HepG2 (cell line): ENCODE data around the gene CCDC157. TPM values are rescaled to one million over a fixed set of nuclear protein-coding genes. Genes with fewer than 3 reads are reported as not detected.

Experiments used
- ETV6 ChIP-seq: sonication (generic); formaldehyde crosslinking; conservative IDR thresholded peaks from 2 replicates; pipeline ENCODE4 v1.4.0; 2020; ENCODE audit warnings: missing genetic modification reagents
- HCFC1 ChIP-seq: fragments of 150-350 bp; IDR thresholded peaks from 2 replicates; pipeline ENCODE4 v1.6.1; 2014; ENCODE audit warnings: low read depth, low read length
- PATZ1 ChIP-seq: sonication (generic); formaldehyde crosslinking; IDR thresholded peaks from 2 replicates; pipeline ENCODE4 v1.4.0; 2020; ENCODE audit warnings: missing genetic modification reagents
- RARA ChIP-seq: IDR thresholded peaks from 2 replicates; pipeline ENCODE4 v1.6.1; 2016; ENCODE audit warnings: missing genetic modification reagents, missing compliant biosample characterization
- RFX1 ChIP-seq: fragments of 450-650 bp; IDR thresholded peaks from 2 replicates; pipeline ENCODE4 v1.6.1; 2017
- TAF15 ChIP-seq: fragments of 200-400 bp; formaldehyde crosslinking; IDR thresholded peaks from one replicate; pipeline ENCODE4 v1.6.1; 2018; ENCODE audit warnings: mild to moderate bottlenecking, low read depth, low read length; ENCODE audit not compliant: poor library complexity, severe bottlenecking
- TEAD3 ChIP-seq: optimal IDR thresholded peaks from 2 replicates; pipeline ENCODE3; 2016; ENCODE audit warnings: borderline replicate concordance
- TGIF2 ChIP-seq: IDR thresholded peaks from 2 replicates; pipeline ENCODE4 v1.6.1; 2016; ENCODE audit warnings: control low read depth, missing compliant biosample characterization
- WIZ ChIP-seq: sonication (generic); formaldehyde crosslinking; IDR thresholded peaks from 2 replicates; pipeline ENCODE4 v1.5.1; 2020; ENCODE audit warnings: mild to moderate bottlenecking, missing genetic modification reagents
- ZBTB1 ChIP-seq: sonication (generic); formaldehyde crosslinking; IDR thresholded peaks from 2 replicates; pipeline ENCODE4 v1.4.0; 2020; ENCODE audit warnings: missing genetic modification reagents, borderline replicate concordance
- ZBTB40 ChIP-seq, 2 experiments: fragments of 450-650 bp in 1 of 2; sonication (generic) in 1 of 2; formaldehyde crosslinking in 1 of 2; IDR thresholded peaks; 2 replicates each; pipeline versions ENCODE4 v1.6.1 to v1.8.0; 2016 to 2022; ENCODE audit warnings: antibody characterized with exemption in 1 of 2, mild to moderate bottlenecking in 1 of 2, missing genetic modification reagents in 1 of 2
- ZNF557 ChIP-seq: sonication (generic); formaldehyde crosslinking; IDR thresholded peaks from 2 replicates; pipeline ENCODE4 v1.4.0; 2020; ENCODE audit warnings: missing genetic modification reagents
- ZNF614 ChIP-seq: IDR thresholded peaks from 2 replicates; pipeline ENCODE4 v1.6.1; 2018; ENCODE audit warnings: missing biosample characterization, missing genetic modification reagents, inconsistent platforms, borderline replicate concordance
- polyA plus RNA-seq, 8 experiments: library from polyadenylated mRNA; depleted of rRNA in 3 of 8; stranded (reverse) in 7 of 8; unstranded in 1 of 8; fragments of >200 nt; fragmentation: Illumina TruSeq in 4 of 8; extraction: Trizol in 4 of 8; gene quantifications; 2 replicates each; pipeline versions ENCODE4 v1.2.1 to v1.2.3, GENCODE V29; 2011 to 2016; ENCODE audit warnings: low read depth in 4 of 8, missing spikeins in 1 of 8, mixed read lengths in 1 of 8; ENCODE audit not compliant: insufficient read depth in 1 of 8
- total RNA-seq, 5 experiments: library from RNA; depleted of rRNA; stranded (reverse); fragments of >200 nt; fragmentation: Illumina TruSeq; extraction: Trizol; gene quantifications; 2 replicates each; pipeline ENCODE4 v1.2.3, GENCODE V29; 2016; ENCODE audit warnings: low read depth in 1 of 5
- TF ChIP-seq, protein P1 (sequence below): IDR thresholded peaks from 2 replicates; pipeline ENCODE4 v1.6.1; 2016; ENCODE audit warnings: low read depth, control low read depth
- TF ChIP-seq, protein P2 (sequence below): sonication (generic); formaldehyde crosslinking; IDR thresholded peaks from 2 replicates; pipeline ENCODE4 v1.8.0; 2022; ENCODE audit warnings: missing genetic modification reagents, mild to moderate bottlenecking, borderline replicate concordance

Gene CCDC157
- total and polyA plus RNA-seq, 2 of the 13 experiments (the other 11 are each of a cell fraction or from before 2014, with no cell fraction given), result 1.4 to 1.6 TPM

- TF ChIP-seq ZBTB40 (IDR thresholded peaks at IDR 0.05) (no peak; the same call in 1 of the 2 replicates), ZBTB40 (CRISPR knock-in tag; IDR thresholded peaks at IDR 0.05) (peak; percentile 85), RARA (0 out of 2 replicates have a peak, but pooled peaks have one; percentile 21), WIZ (CRISPR knock-in tag) (no peak), HCFC1 (peak; percentile 51), ZBTB1 (no peak), PATZ1 (no peak), TEAD3 (CRISPR knock-in tag) (peak; percentile 67), RFX1 (peak; percentile 95), TGIF2 (CRISPR knock-in tag) (no peak), ZNF614 (CRISPR knock-in tag) (peak; percentile 60; the same call in 1 of the 2 replicates), TAF15 (no peak), ETV6 (peak; percentile 70; the same call in 1 of the 2 replicates), ZNF557 (CRISPR knock-in tag) (no peak)
- TF ChIP-seq, protein P1, sequence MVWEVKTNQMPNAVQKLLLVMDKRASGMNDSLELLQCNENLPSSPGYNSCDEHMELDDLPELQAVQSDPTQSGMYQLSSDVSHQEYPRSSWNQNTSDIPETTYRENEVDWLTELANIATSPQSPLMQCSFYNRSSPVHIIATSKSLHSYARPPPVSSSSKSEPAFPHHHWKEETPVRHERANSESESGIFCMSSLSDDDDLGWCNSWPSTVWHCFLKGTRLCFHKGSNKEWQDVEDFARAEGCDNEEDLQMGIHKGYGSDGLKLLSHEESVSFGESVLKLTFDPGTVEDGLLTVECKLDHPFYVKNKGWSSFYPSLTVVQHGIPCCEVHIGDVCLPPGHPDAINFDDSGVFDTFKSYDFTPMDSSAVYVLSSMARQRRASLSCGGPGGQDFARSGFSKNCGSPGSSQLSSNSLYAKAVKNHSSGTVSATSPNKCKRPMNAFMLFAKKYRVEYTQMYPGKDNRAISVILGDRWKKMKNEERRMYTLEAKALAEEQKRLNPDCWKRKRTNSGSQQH (CRISPR knock-in tag), result peak; percentile 94
- TF ChIP-seq, protein P2, sequence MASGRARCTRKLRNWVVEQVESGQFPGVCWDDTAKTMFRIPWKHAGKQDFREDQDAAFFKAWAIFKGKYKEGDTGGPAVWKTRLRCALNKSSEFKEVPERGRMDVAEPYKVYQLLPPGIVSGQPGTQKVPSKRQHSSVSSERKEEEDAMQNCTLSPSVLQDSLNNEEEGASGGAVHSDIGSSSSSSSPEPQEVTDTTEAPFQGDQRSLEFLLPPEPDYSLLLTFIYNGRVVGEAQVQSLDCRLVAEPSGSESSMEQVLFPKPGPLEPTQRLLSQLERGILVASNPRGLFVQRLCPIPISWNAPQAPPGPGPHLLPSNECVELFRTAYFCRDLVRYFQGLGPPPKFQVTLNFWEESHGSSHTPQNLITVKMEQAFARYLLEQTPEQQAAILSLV, result peak; percentile 59; the same call in 1 of the 2 replicates
Observed at GRCh38 chr22:30356449-30357235, at the start of gene CCDC157, which contains the start of gene SF3A1 (continued).
